B cell (primary cell): ENCODE measurements around the gene DOCK1. TPM values are rescaled to one million over a fixed set of nuclear protein-coding genes. Genes with fewer than 3 reads are reported as not detected.

Experiments used
- ATAC-seq: fragments of 200-7000 bp; cut with Tn5 transposase; one replicate; pipeline ENCODE4 v1.10.0; 2021; ENCODE audit warnings: low read depth, mild to moderate bottlenecking, moderate number of reproducible peaks, moderate library complexity
- CTCF ChIA-PET: fragments of 350-600 bp; sonication (Branson Sonifier 250); formaldehyde crosslinking; loops from one replicate; lab custom pipeline; 2021; ENCODE audit warnings: antibody characterized with exemption, inconsistent platforms; lab: Charles Lee
- POLR2A ChIA-PET: fragments of 350-600 bp; sonication (Branson Sonifier 250); formaldehyde crosslinking; loops from one replicate; lab custom pipeline; 2021; ENCODE audit warnings: antibody characterized with exemption; lab: Charles Lee
- DNase-seq: peaks from one replicate; pipeline ENCODE4 v3.0.0; 2013
- H2AFZ ChIP-seq: 2 replicates; pipeline ENCODE4 v1.6.1; 2012; ENCODE audit warnings: mild to moderate bottlenecking, low read depth, low read length; ENCODE audit not compliant: insufficient read depth, poor library complexity, severe bottlenecking
- H3K27ac ChIP-seq, 2 donors: 1 replicate in 1 of 2; 2 replicates in 1 of 2; pipeline ENCODE4 v1.5.1; 2012 to 2013; ENCODE audit warnings: low read length in 2 of 2, mild to moderate bottlenecking in 2 of 2, moderate library complexity in 1 of 2
- H3K27me3 ChIP-seq, 4 experiments: fragments of 200-600 bp in 1 of 4; sonication (generic) in 1 of 4; replicated peaks in 1 of 4; 1 replicate in 2 of 4; 2 replicates in 2 of 4; pipeline versions ENCODE4 v1.6.1 to v1.7.0; 2013 to 2016; ENCODE audit warnings: low read length in 3 of 4, mild to moderate bottlenecking in 2 of 4, mixed read lengths in 1 of 4, moderate library complexity in 1 of 4; ENCODE audit not compliant: insufficient read depth in 4 of 4, control insufficient read depth in 3 of 4; ENCODE audit errors: control extremely low read depth in 1 of 4
- H3K36me3 ChIP-seq, 2 experiments: replicated peaks in 1 of 2; 1 replicate in 1 of 2; 2 replicates in 1 of 2; pipeline versions ENCODE4 v1.6.1 to v1.7.1; 2013; ENCODE audit warnings: low read length in 1 of 2; ENCODE audit not compliant: insufficient read depth in 2 of 2, control insufficient read depth in 1 of 2; ENCODE audit errors: control extremely low read depth in 1 of 2, extremely low read depth in 1 of 2
- H3K4me1 ChIP-seq, 2 donors: fragments of 200-600 bp in 1 of 2; sonication (generic) in 1 of 2; 1 replicate in 1 of 2; 2 replicates in 1 of 2; pipeline versions ENCODE4 v1.5.1 to v1.6.1; 2013 to 2017; ENCODE audit warnings: low read length in 2 of 2; ENCODE audit not compliant: control insufficient read depth in 2 of 2, insufficient read depth in 2 of 2
- H3K4me2 ChIP-seq: replicated peaks from 2 replicates; pipeline ENCODE3; 2012; ENCODE audit warnings: mild to moderate bottlenecking, low read depth, low read length; ENCODE audit not compliant: poor library complexity, severe bottlenecking
- H3K4me3 ChIP-seq, 5 experiments: fragments of 200-600 bp in 1 of 5; sonication (generic) in 1 of 5; 1 replicate in 3 of 5; 2 replicates in 2 of 5; pipeline versions ENCODE4 v1.5.1 to v1.7.0; 2011 to 2016; ENCODE audit warnings: low read length in 4 of 5, mild to moderate bottlenecking in 4 of 5, low read depth in 2 of 5, control low read depth in 1 of 5, moderate library complexity in 1 of 5; ENCODE audit not compliant: insufficient read depth in 1 of 5; ENCODE audit errors: control extremely low read depth in 1 of 5, extremely low read depth in 1 of 5
- H3K79me2 ChIP-seq: fragments of 200-600 bp; sonication (generic); one replicate; pipeline ENCODE4 v1.6.0; 2016; ENCODE audit warnings: low read length; ENCODE audit not compliant: control insufficient read depth, insufficient read depth
- H3K9ac ChIP-seq: fragments of 200-600 bp; sonication (generic); 2 replicates; pipeline ENCODE4 v1.6.1; 2017; ENCODE audit warnings: mild to moderate bottlenecking, low read length, moderate library complexity
- H3K9me3 ChIP-seq, 3 donors: one replicate each; pipeline versions ENCODE4 v1.6.1 to v1.7.1; 2013; ENCODE audit warnings: low read length in 2 of 3; ENCODE audit not compliant: control insufficient read depth in 2 of 3, insufficient read depth in 1 of 3; ENCODE audit errors: control extremely low read depth in 1 of 3
- H4K20me1 ChIP-seq: 2 replicates; pipeline ENCODE4 v1.6.0; 2012; ENCODE audit warnings: mild to moderate bottlenecking, low read length; ENCODE audit not compliant: insufficient read depth, control insufficient read depth, poor library complexity, severe bottlenecking
- H3K27ac Mint-ChIP-seq: one replicate; pipeline ENCODE4 v1.8.0; 2021; ENCODE audit warnings: mixed read lengths
- H3K27me3 Mint-ChIP-seq: one replicate; pipeline ENCODE4 v1.8.0; 2021; ENCODE audit warnings: mixed read lengths
- H3K4me1 Mint-ChIP-seq: one replicate; pipeline ENCODE4 v1.8.0; 2021; ENCODE audit warnings: mixed read lengths
- H3K4me3 Mint-ChIP-seq: one replicate; pipeline ENCODE4 v1.8.0; 2021; ENCODE audit warnings: mixed read lengths
- H3K9me3 Mint-ChIP-seq: one replicate; pipeline ENCODE4 v1.8.0; 2022; ENCODE audit warnings: mixed read lengths; ENCODE audit not compliant: insufficient read depth
- EZH2 ChIP-seq: IDR thresholded peaks from 2 replicates; pipeline ENCODE4 v1.6.1; 2012; ENCODE audit warnings: borderline replicate concordance, low read depth, mild to moderate bottlenecking, moderate library complexity, low read length; ENCODE audit not compliant: insufficient read depth, poor library complexity, severe bottlenecking
- WGBS: methylation state at CpG from one replicate; pipeline ENCODE4 v1.1.5; 2013; ENCODE audit warnings: missing lambda C conversion rate; ENCODE audit not compliant: insufficient coverage; 5-methylcytosine and 5-hydroxymethylcytosine counted together
- intact Hi-C: fragments of 100-400 bp; cut with micrococcal nuclease; formaldehyde crosslinking; loops from one replicate; pipeline ENCODE4 v1.10.0; 2022
- polyA plus RNA-seq: library from polyadenylated mRNA; depleted of rRNA; stranded (reverse); fragments of >200 nt; gene quantifications from 2 replicates; pipeline ENCODE4 v1.2.3, GENCODE V29; 2012
- total RNA-seq, 2 donors: library from RNA; stranded (reverse); fragments of 120-200 nt in 1 of 2; gene quantifications; 1 replicate in 1 of 2; 2 replicates in 1 of 2; pipeline versions ENCODE4 v1.2.3 to v1.2.4, GENCODE V29; 2013 to 2022
- TF ChIP-seq, protein P1 (sequence below): fragments of 200-600 bp; IDR thresholded peaks from one replicate; pipeline ENCODE4 v1.8.0; 2022; ENCODE audit warnings: antibody characterized with exemption, mild to moderate bottlenecking

DOCK1 gene
- total and polyA plus RNA-seq, 2 donors (not counting 1 experiment from before 2014, with no cell fraction given): not detected

GRCh38 chr10:126966938-126967337 is 61.7 kb downstream of the DOCK1 start:
- Histone ChIP-seq H3K27ac (no peak overlapping the region), H3K79me2 (no peaks in the 10 kb centered on the region), H3K36me3 (no peaks in the 10 kb centered on the region), H3K4me3 (no peak overlapping the region), H3K4me1 (no peaks in the 10 kb centered on the region), H3K4me2 (no peak overlapping the region), H4K20me1 (no peaks in the 10 kb centered on the region), H3K9ac (no peak overlapping the region), H3K9me3 (peaks cover 0 to 3% (median 0%) of the 10 kb centered on the region in 3 donors), H2AFZ (no peak overlapping the region), H3K27me3 (no peaks in the 10 kb centered on the region)
- H3K27me3 Mint-ChIP-seq: no peaks in the 10 kb centered on the region
- DNase-seq: no peak
- H3K4me3 Mint-ChIP-seq: no peak overlapping the region
- no peak overlapping the region for H3K27ac Mint-ChIP-seq
- ChIA-PET POLR2A (no interaction called here), CTCF (no interaction called here)
- 83% methylated on average over 4 of the region's 5 CpGs for WGBS
- TF ChIP-seq, protein P1, sequence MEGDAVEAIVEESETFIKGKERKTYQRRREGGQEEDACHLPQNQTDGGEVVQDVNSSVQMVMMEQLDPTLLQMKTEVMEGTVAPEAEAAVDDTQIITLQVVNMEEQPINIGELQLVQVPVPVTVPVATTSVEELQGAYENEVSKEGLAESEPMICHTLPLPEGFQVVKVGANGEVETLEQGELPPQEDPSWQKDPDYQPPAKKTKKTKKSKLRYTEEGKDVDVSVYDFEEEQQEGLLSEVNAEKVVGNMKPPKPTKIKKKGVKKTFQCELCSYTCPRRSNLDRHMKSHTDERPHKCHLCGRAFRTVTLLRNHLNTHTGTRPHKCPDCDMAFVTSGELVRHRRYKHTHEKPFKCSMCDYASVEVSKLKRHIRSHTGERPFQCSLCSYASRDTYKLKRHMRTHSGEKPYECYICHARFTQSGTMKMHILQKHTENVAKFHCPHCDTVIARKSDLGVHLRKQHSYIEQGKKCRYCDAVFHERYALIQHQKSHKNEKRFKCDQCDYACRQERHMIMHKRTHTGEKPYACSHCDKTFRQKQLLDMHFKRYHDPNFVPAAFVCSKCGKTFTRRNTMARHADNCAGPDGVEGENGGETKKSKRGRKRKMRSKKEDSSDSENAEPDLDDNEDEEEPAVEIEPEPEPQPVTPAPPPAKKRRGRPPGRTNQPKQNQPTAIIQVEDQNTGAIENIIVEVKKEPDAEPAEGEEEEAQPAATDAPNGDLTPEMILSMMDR: no peak
- TF ChIP-seq EZH2: no peak
- ATAC-seq: no peak
- intact Hi-C loops: no loop called here
- peaks cover 5% of the 10 kb centered on the region for H3K9me3 Mint-ChIP-seq
- H3K4me1 Mint-ChIP-seq: no peaks in the 10 kb centered on the region

- H3K27ac Mint-ChIP-seq: no peak overlapping the region
- ATAC-seq: no peak
- 83% methylated on average over 7 of the region's 8 CpGs for WGBS
- TF ChIP-seq EZH2: no peak
- TF ChIP-seq, protein P1: no peak
- H3K27me3 Mint-ChIP-seq: no peaks in the 10 kb centered on the region
- Histone ChIP-seq H4K20me1 (no peaks in the 10 kb centered on the region), H3K4me1 (no peaks in the 10 kb centered on the region), H3K9me3 (peaks cover 0 to under 1% (median 0%) of the 10 kb centered on the region in 3 donors), H3K27me3 (no peaks in the 10 kb centered on the region), H3K9ac (no peak overlapping the region), H2AFZ (no peak overlapping the region), H3K79me2 (no peaks in the 10 kb centered on the region), H3K27ac (no peak overlapping the region), H3K36me3 (no peaks in the 10 kb centered on the region), H3K4me2 (no peak overlapping the region), H3K4me3 (no peak overlapping the region)
- ChIA-PET CTCF (no interaction called here), POLR2A (no interaction called here)
- H3K4me3 Mint-ChIP-seq: no peak overlapping the region
- peaks cover 5% of the 10 kb centered on the region for H3K9me3 Mint-ChIP-seq
- H3K4me1 Mint-ChIP-seq: no peaks in the 10 kb centered on the region
- DNase-seq: no peak
- intact Hi-C loops: no loop called here
These were observed 64.1 kb downstream of the DOCK1 start for GRCh38 chr10:126969310-126969709.
